GM19193 (cell line): ENCODE measurements around the gene GGCX.

Source experiments
- POLR2A ChIP-seq: IDR thresholded peaks from 4 replicates; pipeline ENCODE4 v1.6.1; 2011; ENCODE audit not compliant: insufficient read depth, insufficient read length; ENCODE audit errors: extremely low read depth

The GGCX gene

GRCh38 chr2:85561280-85562212, at the start of gene GGCX:
Gene GGCX (minus strand): TSS chr2:85561493. CDS start chr2:85561428, 65 bp downstream.
- peak; percentile 92 for TF ChIP-seq POLR2A

- TF ChIP-seq POLR2A: no peak
Measured at GRCh38 chr2:85607268-85608215, 46.2 kb upstream of the GGCX start.

GRCh38 chr2:85606116-85606455, 44.8 kb upstream of the GGCX start:
- no peak for TF ChIP-seq POLR2A

- TF ChIP-seq POLR2A: no peak
Measured at GRCh38 chr2:85605406-85606115, 44.3 kb upstream of the GGCX start.

GRCh38 chr2:85604568-85605339, 43.5 kb upstream of the GGCX start:
- no peak for TF ChIP-seq POLR2A

GRCh38 chr2:85602476-85603234, 41.4 kb upstream of the GGCX start, which contains the start of gene TMEM150A:
Gene TMEM150A (minus strand): TSS chr2:85602698. CDS start chr2:85601948, 750 bp downstream.
- TF ChIP-seq POLR2A: peak; percentile 65

- TF ChIP-seq POLR2A: no peak
Measured at GRCh38 chr2:85601771-85602475, 40.6 kb upstream of the GGCX start.

GRCh38 chr2:85600951-85601770, 39.9 kb upstream of the GGCX start:
- no peak for TF ChIP-seq POLR2A

- TF ChIP-seq POLR2A: no peak
Measured at GRCh38 chr2:85600235-85600575, 38.9 kb upstream of the GGCX start.

- peak; percentile 2 for TF ChIP-seq POLR2A
Measured at GRCh38 chr2:85599468-85600234, 38.4 kb upstream of the GGCX start.
